NCI-H82 (cell line): ENCODE results near the gene RAI1.
"Not testable (repeated sequence)": the region's sequence is repeated elsewhere in the genome, so short reads cannot be mapped to it uniquely, and the experiment has no call there.

ENCODE experiments used
- DNase-seq: peaks from one replicate; lab custom pipeline; 2025; lab: John Stamatoyannopoulos, UW

The RAI1 gene

GRCh38 chr17:17804007-17804406 is 122.7 kb downstream of the RAI1 start:
- DNase-seq, result no peak

GRCh38 chr17:17805575-17805974 is 124.3 kb downstream of the RAI1 start:
- DNase-seq, result no peak

- DNase-seq, result no peak
Observed at GRCh38 chr17:17806035-17806434, 124.8 kb downstream of the RAI1 start.

GRCh38 chr17:17806611-17807274 is 125.5 kb downstream of the RAI1 start:
- DNase-seq, result no peak

- no peak for DNase-seq
Observed at GRCh38 chr17:17807440-17807839, 126.2 kb downstream of the RAI1 start.

GRCh38 chr17:17808200-17808599 is 126.9 kb downstream of the RAI1 start:
- not testable (repeated sequence) for DNase-seq

- DNase-seq, result no peak
Observed at GRCh38 chr17:17808706-17809432, 127.6 kb downstream of the RAI1 start.

GRCh38 chr17:17809531-17810083 is 128.3 kb downstream of the RAI1 start:
- no peak for DNase-seq

GRCh38 chr17:17810084-17810894 is 129.0 kb downstream of the RAI1 start:
- peak; percentile 58 for DNase-seq

GRCh38 chr17:17810895-17811248 is 129.6 kb downstream of the RAI1 start:
- no peak for DNase-seq

- peak; percentile 66 for DNase-seq
Observed at GRCh38 chr17:17811381-17812210, 130.3 kb downstream of the RAI1 start.

GRCh38 chr17:17812211-17813054 is 131.2 kb downstream of the RAI1 start:
- DNase-seq, result peak; percentile 70

- DNase-seq, result no peak
Observed at GRCh38 chr17:17813055-17813724, 131.9 kb downstream of the RAI1 start.

- no peak for DNase-seq
Observed at GRCh38 chr17:17813725-17814095, 132.5 kb downstream of the RAI1 start.

- peak; percentile 48 for DNase-seq
Observed at GRCh38 chr17:17814162-17815061, 133.2 kb downstream of the RAI1 start.

GRCh38 chr17:17815062-17815406 is 133.8 kb downstream of the RAI1 start:
- DNase-seq, result no peak

- DNase-seq, result peak; percentile 47
Observed at GRCh38 chr17:17815436-17816200, 134.4 kb downstream of the RAI1 start.

GRCh38 chr17:17816240-17816814 is 135.1 kb downstream of the RAI1 start:
- DNase-seq, result no peak
